Stimulated activated CD4-positive, alpha-beta T cell treated with anti-CD3 and anti-CD28 coated beads, Interleukin-1b, Interleukin-23, amount 100 ng/mL, for 4 hours (primary cell): Measurements from ENCODE around the gene VAMP3.

Experiments
- DNase-seq, 2 donors: peaks; one replicate each; pipeline ENCODE4 v3.0.0-alpha.2; 2020; ENCODE audit warnings: low read depth in 2 of 2

The VAMP3 gene

DNA sequence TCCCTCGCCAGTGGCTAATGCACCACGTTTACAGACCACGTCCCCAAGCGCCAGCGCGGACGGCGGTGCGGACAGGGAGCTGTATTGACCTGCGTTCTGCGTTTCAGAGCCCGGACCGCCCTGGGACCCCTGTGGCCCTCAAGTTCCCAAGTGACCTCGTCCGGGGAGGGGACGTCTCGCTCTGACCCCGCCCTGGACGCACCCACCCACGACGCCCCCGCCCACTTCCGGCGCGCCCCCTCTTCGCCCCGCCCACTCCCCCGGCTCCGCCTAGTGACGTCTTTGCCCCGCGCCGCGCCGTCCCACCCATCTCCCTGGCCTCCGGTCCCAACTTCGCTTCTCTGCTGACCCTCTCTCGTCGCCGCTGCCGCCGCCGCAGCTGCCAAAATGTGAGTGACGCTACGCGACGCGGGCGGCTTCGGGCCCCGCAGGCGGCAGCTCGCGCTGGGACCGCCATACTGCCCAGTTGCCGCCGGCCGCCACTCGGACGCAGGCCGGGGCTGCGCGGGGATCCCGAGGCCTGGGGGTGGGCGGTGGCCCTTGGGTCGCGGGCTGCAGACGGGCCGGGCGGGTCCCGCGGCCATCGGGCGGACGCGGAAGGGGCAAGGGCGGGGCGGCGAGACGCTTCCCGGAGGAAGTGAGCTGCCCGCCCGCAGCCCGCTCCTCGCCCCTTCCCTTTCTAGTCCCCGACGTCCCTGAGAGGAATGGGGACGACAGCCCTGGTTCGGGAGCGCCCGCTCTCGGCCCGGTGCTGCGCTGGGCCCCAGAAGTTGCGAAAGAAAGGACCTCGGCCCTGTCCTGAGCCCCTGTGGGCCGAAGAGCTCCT lies at the start of gene VAMP3:
Gene VAMP3, plus strand, starts transcription at position 300 of the 826 bp plus-strand sequence. Its CDS starts 88 bp downstream, at position 388.
- peak; percentile 88 to 89 for DNase-seq

- no peak for DNase-seq
These were observed 49.0 kb upstream of the VAMP3 start for GRCh38 chr1:7721940-7722669.

DNA sequence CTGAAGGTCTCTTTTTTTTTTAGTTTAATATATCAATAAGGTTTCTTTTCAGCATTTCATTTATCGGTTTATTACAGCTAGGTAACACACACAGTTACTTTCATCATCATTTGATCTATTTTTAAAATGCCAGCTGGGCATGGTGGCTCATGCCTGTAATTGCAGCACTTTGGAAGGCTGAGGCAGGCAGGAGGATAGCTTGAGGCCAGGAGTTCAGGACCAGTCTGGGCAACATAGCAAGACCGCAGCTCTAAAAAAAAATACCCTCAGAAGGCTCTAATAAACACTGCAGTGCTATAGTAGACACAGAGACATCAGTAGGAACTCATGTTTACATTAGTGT lies 48.5 kb upstream of the VAMP3 start:
- DNase-seq, result no peak

DNA sequence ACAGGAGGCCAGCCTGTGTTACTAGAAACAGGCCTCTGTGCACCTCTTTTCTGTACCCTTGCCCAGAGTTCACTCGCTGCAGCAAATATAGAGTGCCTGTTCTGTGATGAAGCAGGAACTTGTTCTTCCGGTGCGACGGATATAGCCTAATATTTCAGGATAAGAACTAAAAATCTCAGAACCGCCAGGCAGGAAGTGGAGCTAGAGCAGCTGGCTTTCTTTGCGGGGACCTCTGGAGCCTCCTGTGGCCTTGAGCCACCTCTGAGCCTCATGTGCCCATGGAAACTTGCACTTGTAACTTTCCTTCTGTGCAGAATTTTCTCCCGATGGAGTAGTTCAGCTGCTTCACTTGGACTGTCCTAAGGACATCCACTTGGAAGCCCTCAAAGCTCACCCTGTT lies 44.5 kb upstream of the VAMP3 start:
- DNase-seq, result no peak

GRCh38 chr1:7727809-7728471 lies 43.2 kb upstream of the VAMP3 start:
- DNase-seq, result no peak

DNA sequence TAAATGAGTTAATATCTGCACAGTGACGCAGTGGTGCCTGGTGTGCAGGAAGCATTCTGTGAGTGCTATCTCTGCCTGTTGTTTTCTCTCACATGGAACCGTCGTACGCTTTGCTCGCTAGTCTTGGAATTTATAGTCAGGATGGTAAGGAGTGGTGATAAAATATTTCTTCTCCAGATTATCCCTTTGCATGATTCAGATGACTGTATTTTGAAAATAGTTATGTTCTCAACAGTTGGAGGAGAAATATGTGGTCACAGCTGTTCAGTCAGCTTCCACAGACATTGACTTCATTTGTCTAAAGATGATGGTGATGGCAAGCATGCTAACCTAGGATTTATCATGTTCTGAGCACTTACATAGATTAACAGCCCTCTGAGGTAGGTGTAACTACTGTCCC lies 41.3 kb upstream of the VAMP3 start:
- DNase-seq, result no peak

- DNase-seq, result no peak
These were observed 38.8 kb upstream of the VAMP3 start for GRCh38 chr1:7732331-7732730.

GRCh38 chr1:7733276-7733675 lies 37.8 kb upstream of the VAMP3 start:
- DNase-seq, result no peak

- DNase-seq, result no peak
These were observed 33.1 kb upstream of the VAMP3 start for GRCh38 chr1:7738044-7738443.

DNA sequence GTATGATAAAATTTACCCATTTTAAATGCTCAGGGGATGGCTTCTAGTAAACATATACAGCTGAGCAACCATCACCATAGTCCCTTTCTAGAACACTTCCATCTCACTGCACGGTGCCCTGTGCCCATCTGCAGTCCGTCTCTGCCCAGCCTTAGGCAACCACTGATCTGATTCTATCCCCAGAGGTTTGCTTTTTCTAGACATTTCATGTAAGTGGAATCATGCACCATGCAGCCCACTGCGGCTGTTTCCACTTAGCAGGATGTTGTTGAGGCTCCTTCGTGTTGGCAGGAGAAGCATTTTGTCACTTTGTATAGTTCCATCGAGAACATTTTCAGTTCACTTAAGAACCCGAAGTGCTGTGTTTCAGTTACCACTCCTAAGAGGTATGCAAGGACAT lies 27.8 kb upstream of the VAMP3 start:
- no peak for DNase-seq

GRCh38 chr1:7744882-7745281 lies 26.2 kb upstream of the VAMP3 start:
- no peak for DNase-seq

DNA sequence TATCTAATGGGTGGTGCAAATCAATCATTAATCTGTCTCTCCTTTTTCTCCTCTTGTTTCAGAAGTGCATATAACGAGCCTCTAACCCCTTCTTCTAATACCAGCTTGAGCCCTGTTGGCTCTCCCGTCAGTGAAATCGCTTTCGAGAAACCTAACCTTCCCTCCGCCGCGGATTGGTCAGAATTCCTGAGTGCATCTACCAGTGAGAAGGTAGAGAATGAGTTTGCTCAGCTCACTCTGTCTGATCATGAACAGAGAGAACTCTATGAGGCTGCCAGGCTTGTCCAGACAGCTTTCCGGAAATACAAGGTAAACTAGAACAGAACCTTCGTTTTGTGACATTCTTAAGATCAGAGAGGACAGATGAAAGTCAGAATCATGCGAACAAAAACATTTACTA lies 25.3 kb upstream of the VAMP3 start:
- DNase-seq, result no peak

GRCh38 chr1:7747605-7748004 lies 23.5 kb upstream of the VAMP3 start:
- DNase-seq, result no peak

GRCh38 chr1:7749126-7749525 lies 22.0 kb upstream of the VAMP3 start:
- no peak for DNase-seq

GRCh38 chr1:7751174-7751573 lies 19.9 kb upstream of the VAMP3 start:
- DNase-seq, result no peak

DNA sequence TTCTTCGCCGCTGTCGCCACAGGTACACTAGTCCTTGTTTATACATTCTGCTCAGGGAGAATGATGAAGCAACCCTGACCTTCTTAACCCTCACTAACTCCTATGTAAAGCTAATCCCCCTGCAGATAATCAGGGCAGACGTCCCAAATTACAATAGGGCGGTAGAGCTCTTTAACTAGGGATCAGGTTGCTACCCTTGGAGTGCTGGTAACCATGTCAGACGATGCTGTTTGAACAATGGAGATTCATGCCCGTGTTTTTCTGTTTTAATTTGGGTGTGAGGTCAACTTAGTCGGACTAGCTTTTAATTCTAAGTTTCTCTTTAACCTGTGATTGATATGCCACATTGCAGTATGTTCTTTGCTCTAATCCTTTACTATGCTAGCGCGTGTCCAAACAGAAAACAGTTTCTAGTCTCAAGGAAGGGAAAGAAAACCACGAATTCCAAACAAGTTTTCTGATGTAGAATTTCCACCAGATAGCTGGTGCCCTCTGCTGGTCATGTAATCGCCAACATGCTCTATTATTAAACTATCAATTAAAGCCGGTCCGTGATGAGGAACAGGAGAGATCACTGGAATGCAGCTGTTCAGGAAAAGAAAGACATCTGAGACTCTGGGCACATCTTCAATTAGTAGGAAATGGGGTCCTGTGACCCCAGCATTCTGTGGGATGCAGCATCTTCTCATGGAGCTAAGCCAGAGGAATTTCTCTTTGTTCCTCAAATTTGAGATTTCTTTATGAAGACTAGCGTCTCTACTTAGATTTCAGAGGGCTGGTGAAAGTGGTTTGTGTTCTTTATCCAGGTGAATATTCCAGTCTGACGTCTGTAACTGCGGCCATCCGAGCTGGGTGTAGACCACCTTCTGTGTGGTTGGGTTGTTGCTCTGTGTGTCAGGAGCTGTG lies 18.3 kb upstream of the VAMP3 start:
- peak; percentile 16 to 41 for DNase-seq

DNA sequence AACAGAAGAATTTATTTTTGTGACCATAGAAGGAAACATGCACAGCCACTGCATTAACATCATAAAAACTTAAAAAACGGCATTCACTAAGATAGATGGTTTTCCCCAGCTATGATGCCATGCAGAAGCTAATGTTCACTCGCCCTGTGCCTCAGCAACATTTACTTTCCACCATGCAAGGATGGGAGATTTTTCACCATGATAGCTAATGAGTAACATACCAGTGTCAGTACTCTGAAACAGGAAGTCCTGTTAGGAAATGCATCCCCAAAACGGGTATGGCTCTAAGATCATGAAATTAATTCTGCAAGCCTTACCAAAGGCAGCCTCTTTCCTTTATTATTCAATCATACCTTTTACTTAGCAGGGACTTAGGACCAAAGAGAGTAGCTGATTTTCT lies 17.5 kb upstream of the VAMP3 start:
- DNase-seq, result no peak

GRCh38 chr1:7754234-7754633 lies 16.9 kb upstream of the VAMP3 start:
- DNase-seq, result no peak

GRCh38 chr1:7755448-7755847 lies 15.6 kb upstream of the VAMP3 start:
- DNase-seq, result no peak

DNA sequence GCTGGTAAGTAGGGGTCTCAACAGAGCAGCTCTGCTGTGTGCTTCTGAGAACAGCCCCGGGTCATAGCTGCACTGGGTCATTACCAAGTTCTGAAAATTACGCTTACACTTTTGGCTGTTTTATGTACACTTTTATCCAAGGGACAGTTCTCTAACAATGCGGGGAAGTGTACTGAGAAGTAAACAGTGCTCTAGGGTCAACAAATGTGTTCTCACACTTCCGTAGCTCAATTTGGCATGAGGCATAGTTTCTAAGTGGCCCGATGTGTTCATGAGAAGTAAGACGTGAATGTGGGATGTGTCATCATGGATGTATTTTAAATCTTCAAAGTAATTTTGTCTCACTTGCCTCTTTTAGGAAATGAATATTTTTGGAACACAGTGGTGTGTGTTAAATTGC lies 10.9 kb upstream of the VAMP3 start:
- DNase-seq, result no peak

DNA sequence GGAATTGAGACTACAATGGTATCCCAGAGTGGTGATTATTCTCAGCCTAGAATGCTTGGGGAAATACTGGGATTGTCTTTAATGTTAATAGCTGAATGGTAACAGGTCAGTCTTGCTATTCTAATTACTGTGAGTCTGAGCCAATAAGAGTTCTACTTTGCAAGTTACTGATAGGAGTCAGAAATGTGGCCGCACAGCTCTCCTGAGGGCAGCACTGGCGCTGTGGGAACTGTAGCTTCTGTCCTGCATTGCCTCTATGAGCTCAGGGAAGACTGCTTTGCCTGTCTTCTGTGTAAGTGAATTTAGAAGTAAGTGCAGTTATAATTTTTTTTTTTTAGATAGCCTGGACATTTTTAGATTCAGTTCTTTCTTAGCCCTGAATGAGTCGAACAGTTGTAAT lies 10.0 kb upstream of the VAMP3 start:
- no peak for DNase-seq

- no peak for DNase-seq
These were observed 3.9 kb upstream of the VAMP3 start for GRCh38 chr1:7767176-7767575.
